ENCODE results near the gene MAML3.

MAML3 gene

DNA sequence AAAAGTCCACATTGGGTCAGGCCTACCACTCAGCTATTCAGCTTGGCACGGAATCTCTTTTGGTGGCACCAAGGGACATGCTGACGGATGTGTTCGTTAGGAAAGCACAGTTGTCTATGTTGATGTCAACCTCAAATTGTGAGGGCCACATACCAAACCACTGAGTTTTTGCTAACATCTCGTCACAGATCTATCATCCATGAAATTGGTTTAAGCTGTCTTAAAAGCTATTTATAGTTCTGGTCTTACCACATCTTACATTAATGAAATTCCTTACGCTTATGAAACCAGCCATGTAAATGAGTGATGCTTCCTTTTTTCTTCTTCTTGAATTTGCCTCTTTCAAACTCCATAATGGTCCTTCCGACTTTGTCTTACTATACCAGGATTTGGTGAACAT lies 386.8 kb downstream of the MAML3 start:
- Histone ChIP-seq H3K4me1 (ENCODE audit: control insufficient read depth, insufficient read depth, low read depth, low read length) (peaks cover 11% of the 10 kb centered on the region), H2AFZ (ENCODE audit: low read depth, low read length) (no peak overlapping the region), H3K9ac (ENCODE audit: low read length) (no peak overlapping the region), H2BK120ac (ENCODE audit: low read depth, low read length) (no peak overlapping the region), H3K36me3 (ENCODE audit: control insufficient read depth in 1 of 2, insufficient read depth in 2 of 2, low read depth in 1 of 2, low read length in 2 of 2) (no peaks in the 10 kb centered on the region), H3K14ac (ENCODE audit: low read length in 2 of 2) (no peak overlapping the region), H2AK5ac (ENCODE audit: low read length, severe bottlenecking) (no peak overlapping the region), H4K8ac (ENCODE audit: low read length) (no peak overlapping the region), H3K4me2 (ENCODE audit: low read length, poor library complexity, severe bottlenecking) (no peak overlapping the region), H3K4me3 (ENCODE audit: insufficient read depth in 1 of 2, low read depth in 1 of 2, low read length in 2 of 2) (no peak overlapping the region), H2BK12ac (ENCODE audit: low read length in 2 of 2) (no peak overlapping the region), H3K9me3 (ENCODE audit: control insufficient read depth, low read length) (no peaks in the 10 kb centered on the region), H3K79me1 (replicated peaks; ENCODE audit: low read length, poor library complexity, severe bottlenecking) (peaks cover 5% of the 10 kb centered on the region), H3K4ac (ENCODE audit: low read depth in 1 of 2, low read length in 2 of 2) (no peak overlapping the region), H3K27ac (ENCODE audit: low read length, poor library complexity, severe bottlenecking) (no peak overlapping the region), H3K27me3 (ENCODE audit: control insufficient read depth in 1 of 2, insufficient read depth in 1 of 2, low read length in 2 of 2) (no peaks in the 10 kb centered on the region), H3K23ac (ENCODE audit: low read length in 2 of 2) (no peak overlapping the region), H4K91ac (ENCODE audit: low read length) (no peak overlapping the region), H2BK15ac (ENCODE audit: low read depth, poor library complexity, severe bottlenecking) (no peak overlapping the region), H2BK5ac (ENCODE audit: low read depth, low read length, poor library complexity, severe bottlenecking) (no peak overlapping the region), H3K18ac (ENCODE audit: low read depth in 1 of 2, low read length in 2 of 2) (no peak overlapping the region)
- DNase-seq: peak; percentile 66
- WGBS: 85% methylated on average over 5 of the region's 6 CpGs

DNA sequence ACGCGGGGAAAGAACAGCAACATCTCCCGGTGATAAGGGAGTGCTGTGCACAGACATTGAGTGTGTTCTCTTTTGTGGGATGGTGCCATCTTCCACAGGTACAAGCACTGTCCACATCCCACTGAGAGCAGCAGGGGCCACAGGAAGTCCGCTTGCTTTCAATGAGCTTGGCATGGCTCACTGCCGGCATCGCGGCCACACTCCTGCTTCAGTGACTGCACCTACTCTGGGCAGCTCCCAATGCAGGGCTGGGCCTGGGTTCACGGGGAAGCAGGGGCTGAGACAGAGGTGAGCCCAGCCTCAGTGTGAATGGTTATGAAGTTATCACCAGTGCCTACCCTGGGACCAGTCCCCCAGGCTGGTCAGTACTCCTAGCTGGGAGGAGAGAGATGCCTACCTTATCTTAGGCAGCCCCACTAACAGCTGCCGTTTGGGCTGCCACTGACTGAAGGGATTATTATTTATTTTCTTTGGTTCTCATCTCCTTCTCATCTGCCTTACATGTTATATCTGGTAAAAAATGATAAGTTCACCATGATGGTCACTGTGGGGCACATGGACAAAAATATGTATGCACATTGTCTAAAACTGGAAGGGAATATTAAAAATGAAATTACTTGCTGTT lies 389.2 kb downstream of the MAML3 start:
- no peak overlapping the region for H2BK12ac ChIP-seq (ENCODE audit: low read length in 2 of 2)
- H4K91ac ChIP-seq (ENCODE audit: low read length): no peak overlapping the region
- H3K18ac ChIP-seq (ENCODE audit: low read depth in 1 of 2, low read length in 2 of 2): peak overlapping the region in 1 of 2 experiments; percentile 30
- no peak overlapping the region for H4K8ac ChIP-seq (ENCODE audit: low read length)
- H3K4me3 ChIP-seq (ENCODE audit: insufficient read depth in 1 of 2, low read depth in 1 of 2, low read length in 2 of 2): no peak overlapping the region
- H3K27me3 ChIP-seq (ENCODE audit: control insufficient read depth in 1 of 2, insufficient read depth in 1 of 2, low read length in 2 of 2): no peaks in the 10 kb centered on the region
- H3K36me3 ChIP-seq (ENCODE audit: control insufficient read depth in 1 of 2, insufficient read depth in 2 of 2, low read depth in 1 of 2, low read length in 2 of 2): no peaks in the 10 kb centered on the region
- no peak overlapping the region for H2AFZ ChIP-seq (ENCODE audit: low read depth, low read length)
- no peak overlapping the region for H2BK120ac ChIP-seq (ENCODE audit: low read depth, low read length)
- peaks cover 11% of the 10 kb centered on the region for H3K4me1 ChIP-seq (ENCODE audit: control insufficient read depth, insufficient read depth, low read depth, low read length)
- H2BK15ac ChIP-seq (ENCODE audit: low read depth, poor library complexity, severe bottlenecking): no peak overlapping the region
- 84% methylated on average over 8 of the region's 9 CpGs for WGBS
- no peak overlapping the region for H3K4me2 ChIP-seq (ENCODE audit: low read length, poor library complexity, severe bottlenecking)
- H2BK5ac ChIP-seq (ENCODE audit: low read depth, low read length, poor library complexity, severe bottlenecking): no peak overlapping the region
- peaks cover 7% of the 10 kb centered on the region for H3K79me1 ChIP-seq (replicated peaks; ENCODE audit: low read length, poor library complexity, severe bottlenecking)
- no peak overlapping the region for H3K14ac ChIP-seq (ENCODE audit: low read length in 2 of 2)
- no peaks in the 10 kb centered on the region for H3K9me3 ChIP-seq (ENCODE audit: control insufficient read depth, low read length)
- H3K4ac ChIP-seq (ENCODE audit: low read depth in 1 of 2, low read length in 2 of 2): no peak overlapping the region
- H3K23ac ChIP-seq (ENCODE audit: low read length in 2 of 2): no peak overlapping the region
- no peak overlapping the region for H3K9ac ChIP-seq (ENCODE audit: low read length)
- no peak for DNase-seq
- no peak overlapping the region for H3K27ac ChIP-seq (ENCODE audit: low read length, poor library complexity, severe bottlenecking)
- H2AK5ac ChIP-seq (ENCODE audit: low read length, severe bottlenecking): no peak overlapping the region

- H3K23ac ChIP-seq (ENCODE audit: low read length in 2 of 2): no peak overlapping the region
- peak overlapping the region; percentile 71 for H4K91ac ChIP-seq (ENCODE audit: low read length)
- no peaks in the 10 kb centered on the region for H3K9me3 ChIP-seq (ENCODE audit: control insufficient read depth, low read length)
- peak overlapping the region in 1 of 2 experiments; percentile 67 for H3K18ac ChIP-seq (ENCODE audit: low read depth in 1 of 2, low read length in 2 of 2)
- H3K27me3 ChIP-seq (ENCODE audit: control insufficient read depth in 1 of 2, insufficient read depth in 1 of 2, low read length in 2 of 2): no peaks in the 10 kb centered on the region
- WGBS: 81% methylated on average over 8 of the region's 8 CpGs
- H3K4me2 ChIP-seq (ENCODE audit: low read length, poor library complexity, severe bottlenecking): no peak overlapping the region
- H2BK12ac ChIP-seq (ENCODE audit: low read length in 2 of 2): peak overlapping the region in 1 of 2 experiments; percentile 49
- no peak overlapping the region for H3K9ac ChIP-seq (ENCODE audit: low read length)
- no peak overlapping the region for H3K27ac ChIP-seq (ENCODE audit: low read length, poor library complexity, severe bottlenecking)
- peak overlapping the region in 1 of 2 experiments; percentile 61 for H3K4ac ChIP-seq (ENCODE audit: low read depth in 1 of 2, low read length in 2 of 2)
- H3K36me3 ChIP-seq (ENCODE audit: control insufficient read depth in 1 of 2, insufficient read depth in 2 of 2, low read depth in 1 of 2, low read length in 2 of 2): no peaks in the 10 kb centered on the region
- H2BK5ac ChIP-seq (ENCODE audit: low read depth, low read length, poor library complexity, severe bottlenecking): no peak overlapping the region
- H2AK5ac ChIP-seq (ENCODE audit: low read length, severe bottlenecking): no peak overlapping the region
- H4K8ac ChIP-seq (ENCODE audit: low read length): no peak overlapping the region
- H3K4me1 ChIP-seq (ENCODE audit: control insufficient read depth, insufficient read depth, low read depth, low read length): peaks cover 11% of the 10 kb centered on the region
- H3K14ac ChIP-seq (ENCODE audit: low read length in 2 of 2): peak overlapping the region in 1 of 2 experiments; percentile 37
- H2BK120ac ChIP-seq (ENCODE audit: low read depth, low read length): no peak overlapping the region
- no peak overlapping the region for H2AFZ ChIP-seq (ENCODE audit: low read depth, low read length)
- no peak overlapping the region for H3K4me3 ChIP-seq (ENCODE audit: insufficient read depth in 1 of 2, low read depth in 1 of 2, low read length in 2 of 2)
- peaks cover 7% of the 10 kb centered on the region for H3K79me1 ChIP-seq (replicated peaks; ENCODE audit: low read length, poor library complexity, severe bottlenecking)
- H2BK15ac ChIP-seq (ENCODE audit: low read depth, poor library complexity, severe bottlenecking): peak overlapping the region; percentile 82
- DNase-seq: no peak
These were observed 389.8 kb downstream of the MAML3 start for GRCh38 chr4:139764182-139764581.

- Histone ChIP-seq H2BK15ac (ENCODE audit: low read depth, poor library complexity, severe bottlenecking) (no peak overlapping the region), H3K27ac (ENCODE audit: low read length, poor library complexity, severe bottlenecking) (no peak overlapping the region), H3K4me3 (ENCODE audit: insufficient read depth in 1 of 2, low read depth in 1 of 2, low read length in 2 of 2) (no peak overlapping the region), H2BK5ac (ENCODE audit: low read depth, low read length, poor library complexity, severe bottlenecking) (no peak overlapping the region), H3K4ac (ENCODE audit: low read depth in 1 of 2, low read length in 2 of 2) (no peak overlapping the region), H2AFZ (ENCODE audit: low read depth, low read length) (no peak overlapping the region), H3K9ac (ENCODE audit: low read length) (no peak overlapping the region), H3K36me3 (ENCODE audit: control insufficient read depth in 1 of 2, insufficient read depth in 2 of 2, low read depth in 1 of 2, low read length in 2 of 2) (no peaks in the 10 kb centered on the region), H2BK120ac (ENCODE audit: low read depth, low read length) (no peak overlapping the region), H2BK12ac (ENCODE audit: low read length in 2 of 2) (no peak overlapping the region), H3K4me2 (ENCODE audit: low read length, poor library complexity, severe bottlenecking) (no peak overlapping the region), H3K14ac (ENCODE audit: low read length in 2 of 2) (no peak overlapping the region), H4K91ac (ENCODE audit: low read length) (no peak overlapping the region), H3K9me3 (ENCODE audit: control insufficient read depth, low read length) (no peaks in the 10 kb centered on the region), H3K79me1 (replicated peaks; ENCODE audit: low read length, poor library complexity, severe bottlenecking) (peaks cover 7% of the 10 kb centered on the region), H2AK5ac (ENCODE audit: low read length, severe bottlenecking) (no peak overlapping the region), H3K4me1 (ENCODE audit: control insufficient read depth, insufficient read depth, low read depth, low read length) (peaks cover 11% of the 10 kb centered on the region), H3K23ac (ENCODE audit: low read length in 2 of 2) (no peak overlapping the region), H4K8ac (ENCODE audit: low read length) (no peak overlapping the region), H3K27me3 (ENCODE audit: control insufficient read depth in 1 of 2, insufficient read depth in 1 of 2, low read length in 2 of 2) (no peaks in the 10 kb centered on the region), H3K18ac (ENCODE audit: low read depth in 1 of 2, low read length in 2 of 2) (no peak overlapping the region)
- 12% methylated on average over 2 of the region's 2 CpGs for WGBS
- peak; percentile 53 for DNase-seq
These were observed 390.3 kb downstream of the MAML3 start for GRCh38 chr4:139763672-139764071.

Measured in mesenchymal stem cell (in vitro differentiated cells and primary cell).